SK-N-SH treated with all-trans-retinoic acid at 6 μM for 48 hours (cell line): Measurements from ENCODE around the gene RREB1.

Source experiments
- ATAC-seq: fragments of 200-7000 bp; cut with Tn5 transposase; 3 replicates; pipeline ENCODE4 v1.9.1; 2020; ENCODE audit warnings: mild to moderate bottlenecking, moderate library complexity
- ARNTL ChIP-seq: fragments of 450-650 bp; formaldehyde crosslinking; IDR thresholded peaks from 2 replicates; pipeline ENCODE4 v1.5.0; 2020; ENCODE audit warnings: low read depth, mild to moderate bottlenecking, moderate library complexity, borderline replicate concordance
- BACH2 ChIP-seq: fragments of 250-450 bp; sonication (Bioruptor Pico); IDR thresholded peaks from 2 replicates; pipeline ENCODE4 v1.9.0; 2021; ENCODE audit warnings: mild to moderate bottlenecking, borderline replicate concordance
- ESRRG ChIP-seq: fragments of 250-450 bp; sonication (Bioruptor Pico); IDR thresholded peaks from 2 replicates; pipeline ENCODE4 v1.6.1; 2021; ENCODE audit warnings: mild to moderate bottlenecking
- GLIS3 ChIP-seq: fragments of 250-450 bp; sonication (Bioruptor Pico); IDR thresholded peaks from 2 replicates; pipeline ENCODE4 v1.5.0; 2020; ENCODE audit warnings: mild to moderate bottlenecking, moderate library complexity
- OSR1 ChIP-seq: fragments of 250-450 bp; sonication (Bioruptor Pico); IDR thresholded peaks from 2 replicates; pipeline ENCODE4 v1.8.0; 2022; ENCODE audit warnings: moderate library complexity, mild to moderate bottlenecking, inconsistent platforms
- PATZ1 ChIP-seq: fragments of 250-450 bp; sonication (Bioruptor Pico); IDR thresholded peaks from 2 replicates; pipeline ENCODE4 v1.8.0; 2020; ENCODE audit warnings: mild to moderate bottlenecking, moderate library complexity, borderline replicate concordance
- POU6F1 ChIP-seq: fragments of 250-450 bp; sonication (Bioruptor Pico); IDR thresholded peaks from 2 replicates; pipeline ENCODE4 v1.8.0; 2021; ENCODE audit warnings: low read depth, mild to moderate bottlenecking, moderate library complexity, borderline replicate concordance
- PPARA ChIP-seq: fragments of 250-450 bp; sonication (Bioruptor Pico); IDR thresholded peaks from 2 replicates; pipeline ENCODE4 v1.5.0; 2020; ENCODE audit warnings: mild to moderate bottlenecking, borderline replicate concordance
- RARB ChIP-seq: fragments of 250-450 bp; sonication (Bioruptor Pico); IDR thresholded peaks from 2 replicates; pipeline ENCODE4 v1.8.0; 2021; ENCODE audit warnings: mild to moderate bottlenecking, moderate library complexity
- SNAI2 ChIP-seq: fragments of 250-450 bp; sonication (Bioruptor Pico); IDR thresholded peaks from 2 replicates; pipeline ENCODE4 v1.5.0; 2020; ENCODE audit warnings: mild to moderate bottlenecking, moderate library complexity
- TOX ChIP-seq: fragments of 250-450 bp; sonication (Bioruptor Pico); IDR thresholded peaks from 2 replicates; pipeline ENCODE4 v1.8.0; 2021; ENCODE audit warnings: mild to moderate bottlenecking, moderate library complexity, borderline replicate concordance
- TSHZ2 ChIP-seq: fragments of 250-450 bp; sonication (Bioruptor Pico); IDR thresholded peaks from 2 replicates; pipeline ENCODE4 v1.5.0; 2020; ENCODE audit warnings: mild to moderate bottlenecking, moderate library complexity
- ZC3H10 ChIP-seq: fragments of 250-450 bp; sonication (Bioruptor Pico); IDR thresholded peaks from 2 replicates; pipeline ENCODE4 v1.5.1; 2021; ENCODE audit warnings: mild to moderate bottlenecking, moderate library complexity
- ZFP30 ChIP-seq: fragments of 450-650 bp; formaldehyde crosslinking; IDR thresholded peaks from 2 replicates; pipeline ENCODE4 v1.5.0; 2022; ENCODE audit warnings: mild to moderate bottlenecking, moderate library complexity
- ZNF565 ChIP-seq: fragments of 450-650 bp; formaldehyde crosslinking; conservative IDR thresholded peaks from 2 replicates; pipeline ENCODE4 v1.5.0; 2020; ENCODE audit warnings: low read depth, mild to moderate bottlenecking, moderate library complexity
- ZNF70 ChIP-seq: fragments of 450-650 bp; formaldehyde crosslinking; IDR thresholded peaks from 2 replicates; pipeline ENCODE4 v1.5.0; 2020; ENCODE audit warnings: mild to moderate bottlenecking, moderate library complexity
- ZNF8 ChIP-seq: fragments of 450-650 bp; formaldehyde crosslinking; IDR thresholded peaks from 2 replicates; pipeline ENCODE4 v1.5.0; 2020; ENCODE audit warnings: mild to moderate bottlenecking, moderate library complexity
- TF ChIP-seq, protein P1 (sequence below): fragments of 250-450 bp; sonication (Bioruptor Pico); IDR thresholded peaks from 2 replicates; pipeline ENCODE4 v1.5.1; 2020; ENCODE audit warnings: low read depth, mild to moderate bottlenecking, moderate library complexity
- TF ChIP-seq, protein P2 (sequence below): fragments of 250-450 bp; sonication (Bioruptor Pico); IDR thresholded peaks from 2 replicates; pipeline ENCODE4 v1.5.1; 2021; ENCODE audit warnings: mild to moderate bottlenecking, moderate library complexity

RREB1 gene

GRCh38 chr6:7247828-7248227 lies 140.1 kb downstream of the RREB1 start:
- no peak for ATAC-seq
- TF ChIP-seq OSR1 (CRISPR knock-in tag) (no peak), TOX (CRISPR knock-in tag) (no peak)

GRCh38 chr6:7249391-7249790 lies 141.6 kb downstream of the RREB1 start:
- TF ChIP-seq BACH2 = no peak
- TF ChIP-seq TSHZ2 = no peak
- TF ChIP-seq, protein P1, sequence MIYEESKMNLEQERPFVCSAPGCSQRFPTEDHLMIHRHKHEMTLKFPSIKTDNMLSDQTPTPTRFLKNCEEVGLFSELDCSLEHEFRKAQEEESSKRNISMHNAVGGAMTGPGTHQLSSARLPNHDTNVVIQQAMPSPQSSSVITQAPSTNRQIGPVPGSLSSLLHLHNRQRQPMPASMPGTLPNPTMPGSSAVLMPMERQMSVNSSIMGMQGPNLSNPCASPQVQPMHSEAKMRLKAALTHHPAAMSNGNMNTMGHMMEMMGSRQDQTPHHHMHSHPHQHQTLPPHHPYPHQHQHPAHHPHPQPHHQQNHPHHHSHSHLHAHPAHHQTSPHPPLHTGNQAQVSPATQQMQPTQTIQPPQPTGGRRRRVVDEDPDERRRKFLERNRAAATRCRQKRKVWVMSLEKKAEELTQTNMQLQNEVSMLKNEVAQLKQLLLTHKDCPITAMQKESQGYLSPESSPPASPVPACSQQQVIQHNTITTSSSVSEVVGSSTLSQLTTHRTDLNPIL (CRISPR knock-in tag) = no peak
- TF ChIP-seq ZC3H10 (CRISPR knock-in tag) = no peak
- no peak for TF ChIP-seq PATZ1 (CRISPR knock-in tag)
- TF ChIP-seq ZFP30 = no peak
- TF ChIP-seq, protein P2, sequence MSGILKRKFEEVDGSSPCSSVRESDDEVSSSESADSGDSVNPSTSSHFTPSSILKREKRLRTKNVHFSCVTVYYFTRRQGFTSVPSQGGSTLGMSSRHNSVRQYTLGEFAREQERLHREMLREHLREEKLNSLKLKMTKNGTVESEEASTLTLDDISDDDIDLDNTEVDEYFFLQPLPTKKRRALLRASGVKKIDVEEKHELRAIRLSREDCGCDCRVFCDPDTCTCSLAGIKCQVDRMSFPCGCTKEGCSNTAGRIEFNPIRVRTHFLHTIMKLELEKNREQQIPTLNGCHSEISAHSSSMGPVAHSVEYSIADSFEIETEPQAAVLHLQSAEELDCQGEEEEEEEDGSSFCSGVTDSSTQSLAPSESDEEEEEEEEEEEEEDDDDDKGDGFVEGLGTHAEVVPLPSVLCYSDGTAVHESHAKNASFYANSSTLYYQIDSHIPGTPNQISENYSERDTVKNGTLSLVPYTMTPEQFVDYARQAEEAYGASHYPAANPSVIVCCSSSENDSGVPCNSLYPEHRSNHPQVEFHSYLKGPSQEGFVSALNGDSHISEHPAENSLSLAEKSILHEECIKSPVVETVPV (CRISPR knock-in tag) = no peak
- TF ChIP-seq ZNF70 (CRISPR knock-in tag) = no peak
- TF ChIP-seq ZNF565 = no peak
- no peak for TF ChIP-seq GLIS3 (CRISPR knock-in tag)
- TF ChIP-seq RARB = no peak
- no peak for TF ChIP-seq PPARA (CRISPR knock-in tag)
- no peak for ATAC-seq

GRCh38 chr6:7249946-7250643 lies 142.3 kb downstream of the RREB1 start:
- ATAC-seq = no peak
- TF ChIP-seq PATZ1 (CRISPR knock-in tag) (no peak), PPARA (CRISPR knock-in tag) (no peak), ESRRG (CRISPR knock-in tag) (no peak), SNAI2 (no peak), ZFP30 (no peak), RARB (no peak), TSHZ2 (no peak), ZC3H10 (CRISPR knock-in tag) (no peak), ZNF8 (CRISPR knock-in tag) (no peak), ARNTL (no peak), BACH2 (no peak), ZNF565 (no peak), POU6F1 (CRISPR knock-in tag) (no peak), GLIS3 (CRISPR knock-in tag) (no peak)
- TF ChIP-seq, protein P2 (CRISPR knock-in tag) = no peak
